ENCODE measurements around the gene GPR107.
A peak's percentile ranks its signal among the peaks of the same experiment; 100 is the strongest.
"Not testable (repeated sequence)": the region's sequence is repeated elsewhere in the genome, so short reads cannot be mapped to it uniquely, and the experiment has no call there.

The GPR107 gene

DNA sequence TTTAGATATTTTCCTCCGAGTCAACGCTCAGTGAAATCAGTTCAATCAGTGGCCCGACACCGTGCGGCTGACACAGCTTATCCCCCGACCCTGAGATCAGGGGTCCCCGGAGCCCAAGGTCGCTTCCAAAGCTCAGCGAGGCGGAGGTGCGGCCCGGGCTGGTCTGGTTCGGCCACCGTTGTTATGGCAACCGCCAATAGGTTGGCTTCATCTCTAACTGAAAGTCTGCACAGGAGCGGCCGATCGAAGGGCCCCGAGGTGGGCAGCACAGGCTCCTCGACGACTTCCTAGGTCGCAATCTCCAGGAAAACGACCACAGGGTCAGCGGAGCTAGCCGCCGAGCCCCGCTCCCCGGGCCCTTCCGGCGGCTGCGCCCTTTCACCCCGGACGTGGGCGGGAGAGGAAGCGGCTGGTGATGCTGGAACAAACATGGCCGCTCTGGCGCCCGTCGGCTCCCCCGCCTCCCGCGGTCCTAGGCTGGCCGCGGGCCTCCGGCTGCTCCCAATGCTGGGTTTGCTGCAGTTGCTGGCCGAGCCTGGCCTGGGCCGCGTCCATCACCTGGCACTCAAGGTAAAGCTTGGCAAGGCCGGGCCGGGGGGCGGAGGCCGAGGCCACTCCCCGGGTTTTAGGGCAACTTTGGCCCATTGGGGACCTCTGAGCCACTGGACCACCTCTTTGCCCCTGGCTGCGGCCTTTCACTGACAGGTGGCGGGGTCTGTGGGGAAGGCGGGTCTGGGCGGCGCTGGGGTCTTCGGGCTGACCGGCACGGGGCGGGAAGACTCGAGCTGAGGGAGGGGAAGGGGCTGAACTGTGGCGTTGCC, at the start of gene GPR107:
Gene GPR107, plus strand, starts transcription at position 403 of the 821 bp plus-strand sequence. Its CDS starts 27 bp downstream, at position 430.
- H3K4me3 ChIP-seq (IDR thresholded peaks at IDR 0.05; ENCODE audit: insufficient read depth, low read depth, low read length), result no peak within 1 kb of the TSS
- H2AFZ ChIP-seq (ENCODE audit: low read depth), result peak within 1 kb of the TSS; percentile 89
- no peaks in the 10 kb centered on the region for H3K27me3 ChIP-seq (ENCODE audit: insufficient read depth, low read depth)
- H4K20me1 ChIP-seq (ENCODE audit: insufficient read depth), result no peaks in the 10 kb centered on the region
- peak within 1 kb of the TSS; percentile 92 for H3K4me2 ChIP-seq
- H3K79me2 ChIP-seq (ENCODE audit: insufficient read depth, low read depth), result peaks cover 25% of the 10 kb centered on the region
- peaks cover 33% of the 10 kb centered on the region for H3K4me1 ChIP-seq (ENCODE audit: low read depth, poor library complexity, severe bottlenecking)
- peak within 1 kb of the TSS; percentile 75 for H3K9ac ChIP-seq
- H3K27ac ChIP-seq, result peak within 1 kb of the TSS; percentile 49
- TF ChIP-seq, protein P1, sequence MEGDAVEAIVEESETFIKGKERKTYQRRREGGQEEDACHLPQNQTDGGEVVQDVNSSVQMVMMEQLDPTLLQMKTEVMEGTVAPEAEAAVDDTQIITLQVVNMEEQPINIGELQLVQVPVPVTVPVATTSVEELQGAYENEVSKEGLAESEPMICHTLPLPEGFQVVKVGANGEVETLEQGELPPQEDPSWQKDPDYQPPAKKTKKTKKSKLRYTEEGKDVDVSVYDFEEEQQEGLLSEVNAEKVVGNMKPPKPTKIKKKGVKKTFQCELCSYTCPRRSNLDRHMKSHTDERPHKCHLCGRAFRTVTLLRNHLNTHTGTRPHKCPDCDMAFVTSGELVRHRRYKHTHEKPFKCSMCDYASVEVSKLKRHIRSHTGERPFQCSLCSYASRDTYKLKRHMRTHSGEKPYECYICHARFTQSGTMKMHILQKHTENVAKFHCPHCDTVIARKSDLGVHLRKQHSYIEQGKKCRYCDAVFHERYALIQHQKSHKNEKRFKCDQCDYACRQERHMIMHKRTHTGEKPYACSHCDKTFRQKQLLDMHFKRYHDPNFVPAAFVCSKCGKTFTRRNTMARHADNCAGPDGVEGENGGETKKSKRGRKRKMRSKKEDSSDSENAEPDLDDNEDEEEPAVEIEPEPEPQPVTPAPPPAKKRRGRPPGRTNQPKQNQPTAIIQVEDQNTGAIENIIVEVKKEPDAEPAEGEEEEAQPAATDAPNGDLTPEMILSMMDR (conservative IDR thresholded peaks at IDR 0.05; ENCODE audit: low read depth, low read length), result no peak
- no peaks in the 10 kb centered on the region for H3K36me3 ChIP-seq (ENCODE audit: insufficient read depth)

DNA sequence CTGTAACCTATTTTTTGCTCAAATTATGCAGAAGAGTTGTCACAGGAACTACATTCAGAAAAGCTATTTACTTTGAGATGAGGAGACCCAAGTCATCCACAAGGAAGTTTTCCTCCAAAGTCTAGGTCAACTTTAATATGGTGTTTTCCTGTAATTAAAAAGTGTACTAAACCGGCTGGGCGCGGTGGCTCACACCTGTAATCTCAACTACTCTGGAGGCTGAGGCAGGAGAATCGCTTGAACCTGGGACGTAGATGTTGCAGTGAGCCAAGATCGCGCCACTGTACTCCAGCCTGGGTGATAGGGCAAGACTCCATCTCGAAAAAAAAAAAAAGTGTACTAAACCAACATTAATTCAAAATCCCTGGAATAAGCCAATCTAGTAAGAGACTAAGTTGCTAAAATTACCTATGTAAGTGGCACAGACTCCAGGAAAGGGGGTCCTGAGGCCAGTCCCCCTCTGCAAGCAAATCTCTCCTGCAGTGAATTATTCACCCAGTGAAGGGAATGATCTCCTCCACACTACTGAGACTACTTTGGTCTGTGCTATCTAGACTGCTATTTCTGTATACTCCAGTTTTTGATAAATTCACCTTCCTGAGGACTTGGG, 49.7 kb upstream of the GPR107 start:
- Histone ChIP-seq H3K79me2 (ENCODE audit: insufficient read depth, low read depth) (peaks cover 40% of the 10 kb centered on the region; the same call in 1 of the 2 replicates), H3K4me2 (no peak overlapping the region), H4K20me1 (ENCODE audit: insufficient read depth) (no peaks in the 10 kb centered on the region), H3K36me3 (ENCODE audit: insufficient read depth) (no peaks in the 10 kb centered on the region), H3K4me3 (IDR thresholded peaks at IDR 0.05; ENCODE audit: insufficient read depth, low read depth, low read length) (no peak overlapping the region), H3K27ac (no peak overlapping the region), H3K9ac (no peak overlapping the region), H3K27me3 (ENCODE audit: insufficient read depth, low read depth) (no peaks in the 10 kb centered on the region), H3K4me1 (ENCODE audit: low read depth, poor library complexity, severe bottlenecking) (peaks cover 29% of the 10 kb centered on the region), H2AFZ (ENCODE audit: low read depth) (no peak overlapping the region)
- TF ChIP-seq, protein P1 (conservative IDR thresholded peaks at IDR 0.05; ENCODE audit: low read depth, low read length), result no peak

DNA sequence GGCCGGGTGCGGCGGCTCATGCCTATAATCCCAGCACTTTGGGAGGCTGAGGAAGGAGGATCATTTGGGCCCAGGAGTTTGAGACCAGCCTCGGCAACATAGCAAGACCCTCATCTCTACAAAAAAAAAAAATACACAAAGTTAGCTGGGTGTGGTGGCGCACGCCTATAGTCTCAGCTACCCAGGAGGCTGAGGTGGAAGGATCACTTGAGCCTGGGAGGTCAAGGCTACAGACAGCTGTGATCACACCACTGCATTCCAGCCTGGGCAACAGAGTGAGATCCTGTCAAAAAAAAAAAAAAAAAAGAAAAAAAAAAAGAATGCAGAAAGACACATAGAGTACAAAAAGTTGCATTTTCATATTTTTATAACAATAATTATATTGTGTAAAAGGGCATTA, 46.8 kb upstream of the GPR107 start:
- peaks cover 55% of the 10 kb centered on the region for H3K4me1 ChIP-seq (ENCODE audit: low read depth, poor library complexity, severe bottlenecking)
- H3K4me3 ChIP-seq (IDR thresholded peaks at IDR 0.05; ENCODE audit: insufficient read depth, low read depth, low read length); H2AFZ ChIP-seq (ENCODE audit: low read depth); H3K9ac ChIP-seq; H3K27ac ChIP-seq; H4K20me1 ChIP-seq (ENCODE audit: insufficient read depth); H3K27me3 ChIP-seq (ENCODE audit: insufficient read depth, low read depth); H3K4me2 ChIP-seq; H3K36me3 ChIP-seq (ENCODE audit: insufficient read depth): not testable (repeated sequence)
- peaks cover 55% of the 10 kb centered on the region; the same call in 1 of the 2 replicates for H3K79me2 ChIP-seq (ENCODE audit: insufficient read depth, low read depth)

DNA sequence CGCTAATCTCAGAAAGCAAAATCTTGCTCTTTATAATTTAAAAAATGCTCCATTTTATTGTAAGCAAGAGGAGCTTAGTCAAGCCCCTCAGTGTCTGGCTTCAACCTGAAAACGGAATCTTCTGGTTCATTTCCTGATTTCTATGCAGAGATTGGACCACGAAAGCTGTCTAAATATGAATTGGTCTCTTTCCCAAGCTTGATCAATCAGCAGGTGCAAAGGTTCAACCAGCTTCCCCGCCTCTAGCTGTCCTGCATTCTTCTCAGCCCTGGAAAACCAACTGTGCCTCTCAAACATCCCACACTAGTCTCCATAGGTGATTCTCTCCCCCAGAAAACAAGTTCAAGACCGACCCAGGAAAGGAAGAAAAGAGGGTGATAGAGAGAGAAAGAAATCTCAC, 45.2 kb upstream of the GPR107 start:
- H3K27ac ChIP-seq, result peak overlapping the region; percentile 99; the same call in 1 of the 2 replicates
- no peak overlapping the region for H3K4me2 ChIP-seq
- no peak overlapping the region for H3K4me3 ChIP-seq (IDR thresholded peaks at IDR 0.05; ENCODE audit: insufficient read depth, low read depth, low read length)
- H2AFZ ChIP-seq (ENCODE audit: low read depth), result no peak overlapping the region
- H3K27me3 ChIP-seq (ENCODE audit: insufficient read depth, low read depth), result no peaks in the 10 kb centered on the region
- H3K9ac ChIP-seq, result no peak overlapping the region
- H3K4me1 ChIP-seq (ENCODE audit: low read depth, poor library complexity, severe bottlenecking), result peaks cover 64% of the 10 kb centered on the region
- H3K36me3 ChIP-seq (ENCODE audit: insufficient read depth), result no peaks in the 10 kb centered on the region
- TF ChIP-seq, protein P1 (conservative IDR thresholded peaks at IDR 0.05; ENCODE audit: low read depth, low read length), result no peak
- peaks cover 58% of the 10 kb centered on the region; the same call in 1 of the 2 replicates for H3K79me2 ChIP-seq (ENCODE audit: insufficient read depth, low read depth)
- H4K20me1 ChIP-seq (ENCODE audit: insufficient read depth), result no peaks in the 10 kb centered on the region

DNA sequence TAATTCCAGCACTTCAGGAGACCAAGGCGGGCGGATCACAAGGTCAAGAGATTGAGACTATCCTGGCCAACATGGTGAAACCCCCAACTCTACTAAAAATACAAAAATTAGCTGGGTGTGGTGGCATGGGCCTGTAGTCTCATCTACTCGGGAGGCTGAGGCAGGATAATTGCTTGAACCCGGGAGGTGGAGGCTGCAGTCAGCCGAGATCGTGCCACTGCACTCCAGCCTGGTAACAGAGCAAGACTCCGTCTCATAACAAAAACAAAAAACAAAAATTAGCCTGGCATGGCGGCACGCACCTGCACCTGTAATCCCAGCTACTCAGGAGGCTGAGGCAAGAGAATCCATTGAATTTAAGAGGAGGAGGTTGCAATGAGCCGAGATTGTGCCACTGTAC, 44.2 kb upstream of the GPR107 start:
- not testable (repeated sequence) for H3K36me3 ChIP-seq (ENCODE audit: insufficient read depth); H2AFZ ChIP-seq (ENCODE audit: low read depth); H3K27me3 ChIP-seq (ENCODE audit: insufficient read depth, low read depth); H3K9ac ChIP-seq; H3K4me3 ChIP-seq (IDR thresholded peaks at IDR 0.05; ENCODE audit: insufficient read depth, low read depth, low read length); H4K20me1 ChIP-seq (ENCODE audit: insufficient read depth)
- H3K79me2 ChIP-seq (ENCODE audit: insufficient read depth, low read depth), result peaks cover 53% of the 10 kb centered on the region
- H3K27ac ChIP-seq, result peak overlapping the region; percentile 99
- H3K4me1 ChIP-seq (ENCODE audit: low read depth, poor library complexity, severe bottlenecking), result peaks cover 66% of the 10 kb centered on the region
- peak overlapping the region; percentile 100 for H3K4me2 ChIP-seq

All from KMS-11 (cell line).